ENCODE results near the gene GOLT1A.

Gene GOLT1A, protein sequence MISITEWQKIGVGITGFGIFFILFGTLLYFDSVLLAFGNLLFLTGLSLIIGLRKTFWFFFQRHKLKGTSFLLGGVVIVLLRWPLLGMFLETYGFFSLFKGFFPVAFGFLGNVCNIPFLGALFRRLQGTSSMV

DNA sequence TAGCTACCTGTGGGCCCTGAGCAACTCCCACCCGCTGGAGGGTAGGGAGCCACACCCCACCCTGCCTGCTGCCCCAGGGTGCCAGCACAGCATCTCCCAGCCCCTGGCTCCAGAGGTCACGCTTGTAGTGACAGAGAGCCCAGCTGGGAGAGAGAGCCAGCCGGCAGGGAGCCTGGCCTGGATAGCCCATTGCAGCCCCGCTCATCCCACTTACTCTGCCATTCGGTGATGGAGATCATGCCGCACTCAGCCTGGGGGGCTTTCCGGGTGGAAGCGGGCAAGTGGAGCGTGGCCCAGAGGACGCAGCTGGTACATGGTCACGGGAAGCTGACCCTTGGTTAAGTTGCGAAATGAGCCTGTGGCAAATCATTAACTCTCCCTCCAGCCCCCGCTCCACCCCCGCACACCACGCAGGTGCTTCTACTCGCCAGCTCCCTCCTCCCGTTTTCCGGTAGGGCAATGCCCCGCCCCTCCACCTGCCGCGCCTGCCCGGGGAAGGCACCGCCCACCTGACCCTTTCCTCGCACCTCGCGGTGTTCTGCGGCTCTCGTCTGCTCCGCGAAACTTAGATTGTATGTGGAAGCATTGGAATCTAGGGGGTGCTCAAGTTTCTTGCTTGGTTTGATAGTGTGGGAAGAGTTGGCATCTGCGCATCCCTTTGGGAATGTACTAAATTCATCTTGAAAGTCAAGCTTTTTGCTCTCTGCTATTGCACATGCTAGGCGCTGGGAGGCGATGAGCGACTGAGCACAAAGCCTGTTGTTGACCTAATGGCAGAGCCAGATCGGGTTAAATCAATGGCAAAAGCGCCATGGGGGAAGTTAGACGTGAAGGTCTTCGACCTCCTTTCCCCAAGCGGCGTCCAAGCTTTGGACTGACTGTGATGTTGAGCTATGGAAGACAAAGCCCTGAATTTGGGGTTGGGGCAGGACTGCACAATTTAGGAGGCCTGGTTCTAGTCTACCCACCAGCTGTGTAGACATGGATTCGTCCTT, at the start of gene GOLT1A:
GOLT1A (minus strand) TSS at position 321 of the 995 bp plus-strand sequence; CDS start at position 239, 82 bp downstream.
- peak; percentile 82 for DNase-seq (ENCODE audit: low spot score)

DNA sequence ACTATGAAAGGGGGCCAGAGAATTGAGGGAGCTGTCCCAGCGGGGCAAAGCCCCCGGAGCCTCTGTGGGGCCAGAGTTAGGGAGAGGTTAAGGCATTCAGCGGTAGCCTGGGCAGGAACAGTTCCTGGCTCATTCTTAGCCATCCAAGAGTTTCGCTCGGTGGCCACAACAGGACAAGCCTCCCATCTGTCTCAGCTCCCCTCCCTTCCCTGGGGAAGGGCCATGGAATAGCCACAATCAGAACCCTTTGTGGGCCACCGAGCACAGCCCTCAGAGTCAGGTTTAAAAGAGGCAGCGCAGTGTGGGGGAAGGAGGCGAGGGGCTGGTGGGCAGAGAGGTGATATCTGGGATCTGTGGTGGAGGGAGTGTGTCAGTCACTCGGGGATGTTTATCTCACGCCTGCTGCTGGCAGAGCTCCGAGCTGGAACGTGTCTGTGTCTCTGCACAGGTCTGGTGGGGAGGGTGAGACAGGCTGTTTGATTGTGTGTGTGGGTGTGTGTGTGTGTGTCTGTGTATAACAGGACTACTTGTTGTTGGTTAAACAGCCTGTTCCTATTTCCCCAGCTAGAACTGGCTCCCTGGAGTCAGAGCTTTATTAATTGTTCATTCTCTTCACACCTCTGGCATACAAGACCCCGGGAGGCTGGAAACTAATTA, 49.6 kb upstream of the GOLT1A start:
- no peak for DNase-seq (ENCODE audit: low spot score)

DNA sequence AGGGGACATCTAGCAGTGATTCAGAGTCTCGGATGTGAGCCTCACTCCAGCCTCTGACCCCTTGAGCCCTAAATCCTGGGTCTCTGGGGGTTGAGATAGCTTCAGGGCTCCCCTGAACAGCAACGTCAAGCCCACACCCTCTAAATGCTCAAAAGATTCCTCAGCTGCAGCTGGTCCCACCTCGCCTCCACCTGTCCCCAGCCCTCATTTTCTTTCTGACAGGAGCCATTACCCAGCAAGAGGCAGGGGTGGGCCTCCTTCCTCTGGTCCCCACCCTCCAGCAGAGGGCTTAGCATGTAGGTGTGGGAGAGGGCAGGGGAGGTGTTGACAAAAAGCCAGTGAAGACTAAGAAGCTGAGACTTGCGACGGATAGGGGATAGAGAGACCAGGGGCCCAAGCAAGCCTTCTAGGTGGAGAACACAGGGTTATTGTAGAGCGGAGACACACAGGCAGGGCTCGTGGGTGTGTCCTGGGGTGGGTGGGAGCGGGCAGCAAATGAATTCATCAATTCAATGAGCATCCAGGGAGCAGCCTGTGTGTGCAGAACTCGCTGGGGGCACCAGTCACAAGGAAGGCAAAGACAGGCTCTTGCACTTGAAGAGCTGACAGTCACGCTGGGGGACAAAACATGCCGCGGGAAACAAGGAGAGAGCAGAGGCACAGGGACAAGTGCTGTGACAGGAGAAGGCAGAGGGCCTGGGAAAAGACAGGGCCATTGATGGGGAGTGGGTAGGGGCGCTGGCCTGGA, 48.9 kb upstream of the GOLT1A start:
- no peak for DNase-seq (ENCODE audit: low spot score)

DNA sequence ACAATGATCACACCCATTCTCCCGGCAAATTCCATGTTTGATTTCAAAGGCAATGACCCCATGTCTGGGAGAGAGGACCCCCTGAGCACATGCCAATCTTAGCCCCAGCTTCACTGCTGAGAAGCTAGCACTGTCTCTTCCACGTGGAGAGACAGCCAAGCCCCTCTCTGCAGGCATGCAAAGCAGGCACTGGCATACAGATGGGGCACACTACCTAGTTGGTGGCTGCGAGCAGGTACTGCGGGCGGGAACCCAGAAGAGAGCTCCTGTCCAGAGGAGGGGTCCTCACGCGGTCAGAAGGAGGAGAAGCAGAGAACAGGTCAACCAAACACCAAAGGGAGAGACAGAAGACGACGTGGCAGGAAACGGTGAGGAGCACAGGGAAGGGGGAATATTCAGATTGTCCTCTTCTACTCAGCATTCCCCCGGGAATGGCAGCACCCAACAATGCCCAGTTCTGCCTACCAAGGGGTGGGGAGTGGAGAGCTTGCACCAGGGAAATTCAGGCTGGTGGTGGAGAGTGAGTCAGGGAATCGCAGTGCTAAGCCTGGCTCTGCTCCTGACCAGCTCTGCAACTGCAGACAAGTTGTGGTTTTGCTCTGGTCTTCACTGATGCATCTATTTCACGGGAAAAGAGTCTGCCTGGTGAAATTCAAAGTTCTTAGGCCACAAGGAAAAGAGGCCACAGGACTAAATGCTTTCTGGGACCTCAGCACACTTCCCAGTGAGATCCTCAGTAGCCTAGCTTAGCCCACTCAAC, 48.1 kb upstream of the GOLT1A start:
- no peak for DNase-seq (ENCODE audit: low spot score)

DNA sequence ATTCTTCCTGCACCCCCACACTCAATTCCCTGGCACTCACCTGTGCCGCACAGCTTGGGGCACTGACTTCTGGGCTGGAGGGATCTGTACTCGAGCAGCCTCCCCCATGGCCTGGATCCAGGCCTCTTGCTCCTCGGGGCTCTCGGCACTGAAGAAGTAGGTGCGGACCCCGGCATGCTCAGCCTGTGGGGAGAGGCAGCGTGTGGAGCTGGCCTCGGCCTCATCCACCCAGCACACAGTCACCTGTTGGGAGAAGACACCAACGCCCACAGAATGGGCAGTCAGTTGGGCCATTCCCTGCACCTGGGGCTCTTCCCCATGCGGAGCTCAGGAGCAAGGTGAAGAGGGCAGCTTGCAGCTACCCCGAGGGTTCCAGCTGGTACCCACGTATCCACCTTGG, 47.5 kb upstream of the GOLT1A start:
- DNase-seq (ENCODE audit: low spot score), result no peak

DNA sequence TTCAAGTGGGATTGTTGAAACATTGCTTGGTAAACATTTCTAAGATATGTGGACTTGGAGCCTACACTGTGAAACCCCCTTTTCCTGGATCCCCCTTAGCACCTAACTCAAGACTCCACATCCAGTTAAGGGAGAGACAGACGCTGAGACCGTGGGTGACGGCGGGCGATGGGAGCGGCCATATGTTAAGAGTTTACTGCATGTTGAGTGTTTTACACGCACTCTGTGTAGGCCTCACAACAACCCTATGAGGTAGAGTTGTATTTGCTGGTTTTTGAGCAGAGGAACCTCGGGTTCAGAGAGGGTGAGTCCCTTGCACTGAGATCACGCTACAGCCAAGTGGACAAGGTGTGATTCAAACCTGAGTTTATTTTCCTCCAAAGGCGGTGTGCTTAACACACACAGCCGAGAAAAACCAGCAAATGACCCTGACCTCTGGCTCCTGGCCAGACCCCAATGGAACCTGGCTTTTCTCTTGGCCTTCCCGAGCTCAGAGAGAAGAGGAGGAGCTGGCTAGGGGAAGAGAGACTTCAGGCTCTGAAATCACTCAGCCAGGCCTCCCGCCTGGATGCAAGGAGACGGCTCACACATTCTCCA, 46.9 kb upstream of the GOLT1A start:
- DNase-seq (ENCODE audit: low spot score), result no peak

DNA sequence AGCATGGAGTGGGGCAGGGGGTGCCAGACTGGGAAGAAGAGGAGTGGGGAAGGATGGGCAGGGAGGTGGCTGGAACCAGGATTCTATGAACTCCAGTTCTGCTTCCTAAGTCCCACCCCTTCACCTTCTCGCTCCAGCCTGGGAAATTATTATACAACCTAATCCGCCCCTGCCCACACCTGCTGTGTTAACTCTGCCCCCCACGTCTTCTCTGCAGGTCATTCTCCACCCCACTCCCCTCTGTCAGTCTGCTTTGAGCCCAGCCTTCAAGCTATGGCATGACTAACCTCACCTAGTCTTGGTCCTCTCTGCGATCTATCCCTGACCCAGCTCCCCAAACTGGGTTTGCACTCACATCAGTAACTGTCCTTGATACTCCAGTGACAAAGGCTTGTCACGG, 46.0 kb upstream of the GOLT1A start:
- no peak for DNase-seq (ENCODE audit: low spot score)

DNA sequence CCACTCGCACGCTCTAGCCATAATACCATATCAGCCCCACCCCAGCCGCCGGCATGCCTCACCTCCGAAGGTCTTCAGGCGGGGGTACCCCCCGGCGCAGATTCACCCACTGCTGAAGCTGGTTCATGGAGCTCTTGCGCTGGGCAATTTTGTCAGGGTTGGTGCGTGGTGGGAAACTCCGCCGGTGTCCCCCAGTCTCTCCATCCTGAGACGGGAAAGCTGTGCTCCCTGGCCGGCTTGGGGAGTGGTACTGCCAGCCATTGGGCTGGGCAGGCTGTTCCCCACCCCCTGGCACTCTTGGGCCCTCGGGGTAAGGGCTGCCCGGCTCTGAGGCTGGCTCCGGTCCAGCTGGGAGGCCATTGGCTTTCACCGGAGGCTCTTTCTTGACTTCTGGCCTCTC, 45.4 kb upstream of the GOLT1A start:
- DNase-seq (ENCODE audit: low spot score), result no peak

DNA sequence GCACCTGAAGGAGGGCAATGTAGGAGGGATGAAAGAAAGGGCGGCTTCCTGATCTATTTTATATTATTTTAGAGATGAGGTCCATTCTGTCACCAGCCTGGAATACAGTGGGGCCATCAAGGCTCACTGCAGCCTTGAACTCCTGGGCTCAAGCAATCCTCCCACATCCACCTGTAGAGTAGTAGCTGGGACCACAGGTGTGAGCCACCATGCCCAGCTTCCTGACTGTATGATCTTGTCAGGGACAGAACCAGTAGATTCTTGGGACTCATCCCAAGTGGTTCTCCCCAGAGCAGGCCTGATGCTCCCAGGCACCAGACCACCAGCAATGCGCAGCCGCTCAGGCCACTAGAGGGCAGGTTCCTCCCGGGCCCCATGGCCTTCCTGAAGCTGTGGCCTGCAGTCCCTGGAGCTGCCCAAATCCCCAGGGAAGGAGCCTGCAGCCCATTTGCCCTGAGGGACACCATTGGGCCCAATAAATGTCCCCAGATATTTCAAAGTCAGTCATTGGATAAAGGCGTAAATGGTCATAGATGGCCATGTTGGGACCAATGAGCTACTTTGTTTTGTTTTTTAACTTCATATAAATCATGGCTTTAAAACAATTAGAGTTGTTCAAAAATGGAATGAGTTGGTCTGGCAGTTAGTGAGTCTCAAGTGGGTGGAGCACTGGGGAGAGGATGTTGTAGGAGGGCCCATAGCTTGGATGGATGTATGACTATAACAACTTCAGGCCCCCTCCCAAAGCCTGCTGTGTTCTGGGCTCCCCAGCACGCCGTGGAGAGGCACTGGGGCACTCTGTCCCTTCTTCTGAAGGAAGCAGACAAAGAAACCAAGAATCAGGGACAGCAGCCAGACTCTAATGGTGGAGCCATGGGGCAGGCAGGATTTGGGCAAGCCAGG, 44.7 kb upstream of the GOLT1A start:
- peak; percentile 88 for DNase-seq (ENCODE audit: low spot score)

DNA sequence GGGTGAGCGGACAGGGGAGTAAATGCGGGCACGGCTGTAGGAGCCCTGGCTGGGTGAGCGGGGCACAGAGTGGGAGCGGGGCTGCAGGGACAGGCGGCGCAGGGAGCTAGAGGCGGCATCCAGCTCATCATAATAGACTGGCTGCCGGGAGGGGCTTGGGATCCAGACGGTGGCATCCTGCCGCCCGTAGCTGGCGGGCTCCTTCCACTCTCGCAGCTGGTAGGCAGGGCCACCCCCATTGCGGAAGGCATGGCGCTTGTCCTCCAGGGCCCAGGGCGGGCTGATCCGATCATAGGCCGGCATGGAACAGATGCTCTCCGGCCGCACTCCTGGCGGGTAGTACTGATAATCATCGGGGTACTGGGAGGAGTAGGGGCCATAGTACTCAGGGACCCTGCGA, 43.7 kb upstream of the GOLT1A start:
- DNase-seq (ENCODE audit: low spot score), result no peak

DNA sequence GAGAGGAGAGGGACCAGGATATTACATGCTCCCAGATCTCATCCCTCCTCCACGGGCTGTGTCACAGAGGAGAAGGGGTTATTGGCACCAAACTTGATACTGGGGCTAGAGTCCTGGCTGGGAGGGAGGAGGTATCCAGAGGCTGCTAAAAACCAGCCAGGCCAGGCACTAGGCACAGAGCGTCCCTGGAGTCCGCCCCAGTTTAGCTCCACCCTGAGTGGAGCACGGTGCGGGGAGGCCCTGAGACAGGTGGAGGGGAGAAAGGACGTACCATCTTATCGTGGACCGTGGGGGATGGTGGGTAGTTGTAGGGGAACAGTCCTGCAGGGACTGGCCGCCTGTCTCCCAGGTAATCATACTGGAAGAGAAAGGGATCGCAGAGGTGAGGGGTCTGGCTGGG, 42.7 kb upstream of the GOLT1A start:
- DNase-seq (ENCODE audit: low spot score), result no peak

DNA sequence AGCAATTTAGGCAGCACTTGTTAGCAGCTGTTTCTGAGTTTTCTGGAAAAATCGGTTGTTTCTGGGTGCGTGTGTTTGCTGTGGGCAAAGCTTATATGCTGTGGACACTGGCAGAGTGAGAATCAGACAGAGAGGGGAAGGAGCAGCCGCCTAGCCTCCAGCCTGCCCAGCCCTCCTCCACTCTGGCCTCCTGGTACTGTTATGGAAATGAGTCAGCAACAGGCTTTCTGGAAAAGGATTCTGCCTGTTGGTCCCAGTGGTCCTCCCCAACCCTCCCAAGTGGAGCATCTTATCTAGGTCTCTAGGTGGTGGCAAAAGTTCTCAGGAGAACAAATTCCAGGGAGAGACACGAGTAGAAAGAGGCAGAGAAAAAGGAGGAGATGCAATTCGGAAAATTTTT, 42.2 kb upstream of the GOLT1A start:
- DNase-seq (ENCODE audit: low spot score), result no peak

DNA sequence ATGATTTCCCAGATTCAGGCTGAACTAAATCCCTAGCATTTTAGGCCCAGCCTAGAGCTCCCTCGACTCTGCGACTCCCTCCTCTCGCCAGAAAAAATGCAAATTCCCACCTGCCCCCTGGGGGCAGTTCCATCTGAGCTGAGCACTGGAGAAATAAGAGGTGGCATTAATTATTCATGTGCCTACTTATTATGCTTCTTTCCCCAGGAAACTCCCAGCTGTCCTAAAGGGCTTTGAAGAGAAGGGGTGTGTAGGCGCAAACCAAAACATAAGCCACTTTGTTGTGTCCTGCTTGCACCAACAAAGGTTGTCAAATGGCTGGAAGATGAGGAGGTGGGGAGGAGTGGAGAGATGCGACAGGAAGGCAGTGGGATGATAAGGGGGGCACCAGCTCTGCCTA, 41.4 kb upstream of the GOLT1A start:
- no peak for DNase-seq (ENCODE audit: low spot score)

DNA sequence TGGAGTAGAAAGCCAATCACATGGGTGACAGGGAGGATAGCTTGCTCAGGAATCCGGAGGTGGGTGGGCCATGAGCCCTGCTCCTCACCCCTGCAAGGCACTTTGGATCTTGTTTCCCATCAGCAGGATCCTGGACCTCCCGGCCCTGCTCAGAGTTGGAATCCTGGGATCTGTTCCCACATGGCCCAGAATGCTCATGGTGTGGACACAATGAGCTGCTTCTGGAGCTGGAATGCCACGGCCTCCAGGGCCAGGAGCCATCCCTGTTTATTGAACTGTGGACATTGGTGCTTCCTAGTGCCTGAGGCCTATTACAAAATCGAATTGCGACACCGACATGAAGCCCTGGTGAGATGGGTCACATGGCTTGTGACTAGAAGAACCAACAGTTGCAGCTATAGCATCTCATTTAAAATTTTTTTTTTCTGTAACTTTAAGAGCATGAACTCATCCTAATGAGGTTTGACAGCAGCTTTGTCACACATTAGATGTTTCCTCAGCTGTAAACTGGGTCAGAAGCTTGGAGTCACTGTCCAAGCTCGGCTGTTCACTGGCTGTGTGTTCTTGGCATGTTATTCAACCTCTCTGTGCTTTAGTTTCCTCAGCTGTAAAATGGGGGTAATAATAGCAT, 40.4 kb upstream of the GOLT1A start:
- DNase-seq (ENCODE audit: low spot score), result peak; percentile 81

DNA sequence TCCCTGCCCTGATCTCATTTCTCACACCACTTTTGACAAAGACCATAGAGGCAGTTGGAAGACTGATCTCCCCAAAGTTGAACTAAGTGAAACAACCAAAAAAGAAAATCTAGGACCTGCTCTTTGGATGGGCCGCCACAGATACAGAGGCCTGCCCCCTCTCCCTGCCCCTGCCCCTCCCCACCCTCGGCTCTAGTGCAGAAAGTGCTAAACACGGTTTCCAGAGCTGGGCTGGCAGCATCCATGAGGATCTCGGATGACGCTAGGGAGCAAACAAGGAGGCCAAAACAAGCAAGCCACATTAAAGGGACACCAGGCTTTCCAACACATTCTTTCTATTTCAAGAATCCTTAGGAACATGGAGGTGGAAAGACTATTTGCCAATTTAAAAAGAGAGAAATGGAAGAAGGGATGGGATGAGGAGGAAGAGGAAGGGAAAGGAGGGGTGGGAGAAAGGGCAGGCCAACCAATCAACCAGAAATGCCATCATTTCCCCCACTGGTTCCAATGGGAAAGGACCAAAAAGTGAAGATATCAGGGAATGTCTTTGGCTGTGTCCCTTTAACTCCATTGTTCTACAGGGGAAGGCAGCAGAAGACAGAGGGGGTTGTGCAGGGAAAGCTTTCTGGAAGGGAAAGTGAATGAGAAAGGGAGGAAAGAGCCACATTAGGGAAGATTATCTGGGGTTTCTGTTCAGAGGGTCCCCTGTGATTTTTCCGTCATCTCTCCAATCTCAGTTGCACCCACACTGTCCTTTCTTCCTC, 38.3 kb upstream of the GOLT1A start:
- no peak for DNase-seq (ENCODE audit: low spot score)

DNA sequence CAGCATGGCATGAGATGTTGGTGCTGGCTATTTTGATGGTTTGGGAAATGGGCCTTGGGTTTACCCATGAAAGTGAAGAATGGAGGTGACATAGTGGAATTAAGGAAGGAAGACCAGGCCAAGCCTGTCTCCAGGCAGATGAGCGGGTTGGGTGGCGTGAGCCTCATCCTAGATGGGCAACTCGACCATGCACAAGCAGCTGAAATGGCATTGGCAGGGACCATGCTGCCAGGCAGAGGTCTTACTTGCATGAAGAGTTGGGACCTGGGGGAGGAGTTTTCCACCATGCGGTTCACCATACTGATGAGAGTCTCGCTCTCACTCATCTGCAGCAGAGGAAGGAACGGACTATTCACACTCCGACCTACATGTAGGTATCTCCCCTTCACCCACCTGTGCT, 37.5 kb upstream of the GOLT1A start:
- DNase-seq (ENCODE audit: low spot score), result no peak

DNA sequence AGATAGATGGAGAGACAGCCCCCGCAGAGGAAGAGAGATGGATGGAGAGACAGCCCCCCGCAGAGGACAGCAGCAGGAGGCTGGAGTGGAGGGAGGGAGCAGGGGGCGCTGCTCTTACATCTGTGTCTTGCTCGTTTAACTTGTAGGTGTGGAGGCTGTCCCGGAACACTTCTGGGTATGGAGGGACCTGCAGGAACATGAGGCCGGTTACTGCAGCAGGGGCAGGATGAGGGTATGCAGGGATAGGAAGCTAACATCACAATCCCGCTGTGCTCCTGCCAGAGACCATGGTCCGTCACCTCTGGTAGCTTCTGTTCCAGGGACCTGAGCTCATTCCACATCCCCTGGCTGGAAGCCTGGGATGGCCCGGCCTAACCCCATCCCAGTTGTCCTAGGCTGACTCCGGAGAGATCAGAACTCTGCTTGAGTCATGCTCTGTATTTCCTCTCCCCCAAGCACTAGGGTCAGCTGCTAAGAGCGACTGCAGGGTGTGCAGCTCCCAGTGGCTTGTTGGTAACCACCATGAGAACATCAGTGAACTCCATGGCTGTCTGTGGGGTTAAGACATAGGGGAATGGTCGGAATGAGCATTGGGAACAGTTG, 36.7 kb upstream of the GOLT1A start:
- no peak for DNase-seq (ENCODE audit: low spot score)

DNA sequence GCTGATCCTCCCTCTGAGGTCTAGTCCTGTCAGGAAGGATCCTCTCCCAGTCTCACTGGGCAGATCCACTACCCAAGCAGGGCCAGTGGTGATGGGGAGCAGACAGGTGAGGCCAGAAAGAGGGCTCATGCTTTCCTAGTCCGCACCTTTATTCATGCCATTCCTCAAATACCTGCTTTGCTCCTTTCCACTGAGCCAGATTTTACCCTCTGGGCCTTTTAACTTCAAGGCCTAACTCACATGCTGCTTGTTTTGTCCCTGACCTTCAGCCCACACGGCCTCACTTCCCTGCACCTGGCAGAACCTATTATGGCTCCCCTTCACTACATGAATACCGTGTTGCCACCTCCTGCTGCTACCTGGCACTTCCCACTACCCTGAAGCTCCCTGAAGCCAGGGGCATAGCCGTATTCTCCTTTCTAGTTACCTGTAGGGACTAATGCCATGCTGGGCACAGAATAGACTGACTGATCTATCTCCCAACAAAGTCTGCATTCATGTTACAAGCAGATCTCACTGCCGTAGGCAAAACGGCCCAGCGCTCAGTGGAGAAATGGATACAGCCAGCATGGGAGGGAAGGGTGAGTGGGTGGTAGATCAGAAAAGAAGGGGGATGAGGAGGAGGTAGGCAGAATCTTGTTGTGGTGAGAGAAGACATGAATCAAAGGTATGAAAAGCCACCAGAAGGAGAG, 36.1 kb upstream of the GOLT1A start:
- no peak for DNase-seq (ENCODE audit: low spot score)

Measured in HuH-7.5 (cell line).